Inferior parietal cortex (tissue), 1 donor: ENCODE results near the gene LSAMP.

Experiments
- DNase-seq: peaks from one replicate; pipeline ENCODE4 v3.0.0-alpha.2; 2016; ENCODE audit errors: extremely low spot score

LSAMP gene

DNA sequence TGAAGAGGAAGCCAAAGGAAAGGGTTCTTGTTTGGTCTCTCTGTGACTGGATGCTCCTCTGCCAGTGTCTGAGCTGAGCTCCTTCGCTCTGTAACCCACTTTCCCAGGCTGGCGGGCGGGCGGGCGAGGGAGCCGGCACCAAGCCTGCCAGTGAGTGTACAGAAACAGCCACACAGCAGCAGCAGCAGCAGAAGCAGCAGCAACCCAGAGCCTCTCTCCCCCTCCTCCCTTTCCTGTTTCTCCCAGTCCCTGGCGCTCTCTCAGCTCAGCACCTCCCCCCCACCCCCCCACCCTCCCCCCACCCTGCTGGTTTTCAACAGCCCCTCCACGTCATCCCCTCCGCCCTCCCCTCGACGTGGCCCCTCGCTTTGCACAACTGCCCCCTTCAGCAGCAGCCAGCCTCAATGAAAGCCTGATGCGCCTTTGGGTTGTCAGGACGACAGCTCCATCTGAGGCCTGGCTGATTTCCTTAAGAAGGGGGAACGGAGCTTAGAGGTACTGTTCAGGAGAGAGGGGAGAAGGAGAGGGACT lies at the start of gene LSAMP:
Gene LSAMP, minus strand, starts transcription at position 177 of the 531 bp plus-strand sequence.
- DNase-seq, result no peak

GRCh38 chr3:116492379-116492778 lies 47.1 kb upstream of the LSAMP start:
- DNase-seq, result no peak

DNA sequence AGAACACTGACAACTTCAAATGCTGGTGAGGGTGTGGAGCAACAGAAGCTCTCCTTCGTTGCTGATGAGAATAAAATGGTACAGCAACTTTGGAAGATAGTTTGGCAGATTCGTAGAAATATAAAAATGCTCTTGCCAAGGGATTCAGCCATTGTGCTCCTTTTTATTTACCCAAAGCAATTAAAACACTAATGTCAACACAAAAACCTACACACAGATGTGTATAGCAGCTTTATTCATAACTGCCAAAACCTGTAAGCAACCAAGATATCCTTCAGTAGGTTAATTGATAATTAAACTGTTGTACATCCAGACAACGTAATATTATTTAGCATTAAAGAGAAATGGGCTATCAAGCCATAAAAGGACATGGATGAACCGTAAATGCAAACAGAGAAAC lies 37.8 kb upstream of the LSAMP start:
- no peak for DNase-seq

DNA sequence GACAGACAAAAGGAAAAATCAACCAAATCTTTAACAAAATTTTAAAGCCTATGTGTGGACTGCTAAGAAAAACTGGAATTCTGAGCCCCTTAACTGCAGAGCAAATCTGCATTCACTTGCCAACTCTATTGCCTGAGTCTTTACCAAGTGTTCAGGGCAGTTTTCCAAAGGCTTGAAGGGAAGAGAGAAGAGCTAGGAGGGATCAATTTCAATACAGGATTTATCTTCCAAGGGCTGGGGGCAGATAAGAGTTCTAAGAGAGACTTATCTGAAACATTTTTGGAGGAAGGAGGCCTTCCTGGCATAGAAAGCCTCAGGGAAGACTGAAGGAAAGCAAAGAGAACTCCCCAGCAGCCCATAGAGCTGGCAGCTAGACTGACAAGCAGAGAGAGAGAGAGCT lies 31.4 kb upstream of the LSAMP start:
- no peak for DNase-seq

DNA sequence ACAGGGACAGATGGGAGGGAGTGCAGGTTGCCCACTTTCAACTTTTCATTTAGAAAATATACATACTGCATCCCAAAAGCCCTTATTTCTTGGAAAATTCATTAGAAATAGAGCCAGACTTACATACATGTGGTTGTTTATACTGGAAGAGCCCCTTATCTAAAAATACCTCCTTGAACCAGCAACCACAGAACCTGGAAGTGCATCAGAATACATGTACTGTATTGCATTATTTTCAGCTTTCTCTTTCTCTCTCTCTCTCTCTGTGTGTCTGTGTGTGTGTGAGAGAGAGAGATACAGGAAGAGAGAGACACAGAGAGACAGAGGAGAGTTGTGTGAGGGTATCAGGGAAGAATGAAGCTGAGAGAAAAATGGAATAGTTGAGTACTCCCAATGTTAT lies 29.5 kb upstream of the LSAMP start:
- DNase-seq, result no peak

GRCh38 chr3:116474032-116474780 lies 28.9 kb upstream of the LSAMP start:
- DNase-seq, result no peak

- DNase-seq, result no peak
These were observed 28.3 kb upstream of the LSAMP start for GRCh38 chr3:116473602-116474001.

DNA sequence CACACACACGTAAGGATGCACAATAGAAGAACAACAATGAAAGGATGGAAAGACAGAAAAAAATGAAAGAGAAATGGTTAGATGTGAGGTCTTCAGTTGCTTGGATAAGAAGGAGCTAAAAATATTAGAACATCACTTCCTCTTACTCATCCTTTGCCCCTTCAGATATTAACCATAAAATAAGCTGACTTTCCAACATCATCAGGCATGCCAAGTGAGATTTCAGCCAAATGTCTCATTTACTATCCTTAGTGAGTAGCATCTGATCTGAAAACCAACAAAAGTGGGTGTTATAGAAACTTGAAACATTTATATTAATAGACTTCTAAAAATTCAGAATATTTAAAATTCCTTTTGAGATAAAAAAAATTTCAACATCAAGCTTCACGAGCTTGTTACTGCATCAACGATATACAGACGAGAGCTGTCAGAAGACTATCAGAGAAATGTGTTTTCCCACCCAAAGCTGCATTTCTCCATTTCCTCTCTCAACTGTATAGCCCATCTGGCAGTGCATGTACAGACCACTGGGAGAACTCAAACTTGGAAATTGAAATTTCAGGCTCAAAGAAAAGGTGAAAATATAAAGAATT lies 25.4 kb upstream of the LSAMP start:
- DNase-seq, result no peak

DNA sequence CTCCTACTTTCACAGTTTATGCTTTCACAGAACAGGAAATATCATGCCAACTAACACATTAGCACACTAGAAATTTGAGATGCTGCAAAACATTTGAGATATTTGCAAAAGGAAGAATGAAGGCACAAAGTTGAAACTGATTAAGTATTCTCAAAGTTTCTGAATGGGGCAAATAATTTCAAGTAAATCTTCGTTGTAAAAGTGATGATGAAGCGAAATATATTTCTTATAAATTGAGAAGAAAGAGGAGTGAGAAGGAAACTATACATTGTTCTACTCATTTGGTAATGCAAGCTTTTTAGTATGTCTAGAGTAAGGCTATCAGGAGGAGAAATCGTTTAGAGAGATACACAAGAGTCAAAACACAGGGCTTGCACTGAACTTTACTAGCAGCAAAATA lies 24.3 kb upstream of the LSAMP start:
- DNase-seq, result no peak

- DNase-seq, result no peak
These were observed 19.1 kb upstream of the LSAMP start for GRCh38 chr3:116464276-116464798.

DNA sequence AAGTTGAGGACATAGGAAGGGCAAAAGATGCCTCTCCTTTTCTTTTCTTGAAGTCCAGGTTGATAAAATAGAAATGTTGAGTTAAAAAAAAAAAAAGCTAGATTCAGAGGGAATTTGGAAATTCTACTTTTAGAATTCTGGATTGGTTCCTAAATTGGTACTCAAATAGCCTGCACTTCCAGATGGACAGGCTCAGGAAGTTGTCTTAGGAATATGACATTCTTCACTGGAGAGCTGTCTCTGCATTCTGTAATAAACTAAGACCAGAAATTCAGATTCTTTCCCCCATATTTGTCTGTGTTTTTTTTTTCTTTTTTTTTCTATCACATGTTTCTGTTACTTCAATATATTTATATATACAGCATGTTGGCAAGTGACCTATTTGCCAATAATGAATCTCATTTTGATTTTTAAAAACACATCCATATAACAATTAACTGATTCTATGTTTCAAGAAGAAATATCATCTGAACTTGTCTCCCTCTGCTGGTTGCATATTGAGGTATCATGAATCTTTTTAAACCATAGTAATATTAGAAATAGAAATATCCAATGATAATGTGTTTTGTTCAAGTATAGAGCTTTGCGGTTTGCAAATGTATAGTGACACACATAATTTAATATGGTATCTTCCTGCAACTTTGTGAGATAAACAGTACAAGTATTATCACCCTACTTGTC lies 8.5 kb upstream of the LSAMP start:
- DNase-seq, result peak; percentile 73

DNA sequence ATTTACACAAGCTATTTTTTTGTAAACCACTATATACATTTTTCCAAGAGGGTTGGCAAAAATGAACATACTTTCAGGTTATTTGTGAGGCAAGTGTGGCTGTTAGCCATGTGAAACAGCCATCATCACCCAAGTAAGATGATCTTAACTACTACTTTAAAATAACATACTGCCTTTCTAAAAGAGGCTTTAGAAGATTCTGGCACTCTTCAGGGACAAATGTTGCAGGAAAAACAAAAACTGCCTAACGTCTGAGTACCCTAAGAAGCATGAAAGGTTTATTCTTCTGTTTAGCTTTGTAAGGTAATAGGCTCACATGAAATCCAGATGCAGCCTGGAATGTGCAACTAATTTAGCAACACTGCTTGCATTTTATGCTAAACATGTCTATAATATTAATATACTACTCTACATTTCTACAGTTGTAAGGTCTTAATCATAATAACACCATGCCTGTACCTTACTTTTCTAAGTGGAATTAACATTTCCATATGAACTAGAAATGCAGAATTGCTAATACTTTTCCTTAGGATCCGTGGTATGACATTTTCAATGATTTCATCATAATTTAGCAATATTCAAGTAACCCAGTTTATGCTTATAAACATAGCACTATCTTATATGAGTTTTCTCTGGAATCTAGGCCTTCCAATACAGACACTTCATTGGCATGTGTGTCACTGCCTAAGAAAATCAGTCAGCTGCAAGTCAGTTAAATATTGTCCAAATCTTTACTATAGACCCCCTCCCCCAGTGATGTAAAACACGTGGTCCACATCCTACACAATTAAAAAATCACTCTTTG lies 4.5 kb upstream of the LSAMP start:
- no peak for DNase-seq

DNA sequence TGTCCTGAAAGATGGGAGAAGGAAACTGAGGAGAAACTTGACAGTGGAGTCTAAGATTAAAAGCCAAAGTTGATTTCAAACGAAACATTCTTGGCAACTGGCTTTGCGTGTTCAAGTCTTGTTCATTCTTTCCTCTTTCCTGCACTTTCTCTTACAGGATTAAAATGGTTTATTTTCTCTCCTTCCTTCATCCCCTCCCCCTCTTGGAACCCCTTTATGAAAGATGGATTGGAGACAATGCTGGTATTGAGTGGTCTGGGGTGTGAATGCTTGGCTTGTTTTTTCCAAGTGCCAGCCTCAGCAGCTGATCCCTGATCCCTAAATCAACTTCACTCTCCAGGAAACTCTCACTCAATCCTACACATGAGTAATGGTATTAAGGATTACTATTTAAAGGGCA lies 703 bp upstream of the LSAMP start:
- peak; percentile 64 for DNase-seq

- peak; percentile 67 for DNase-seq
These were observed 422 bp downstream of the LSAMP start for GRCh38 chr3:116444819-116445310.

DNA sequence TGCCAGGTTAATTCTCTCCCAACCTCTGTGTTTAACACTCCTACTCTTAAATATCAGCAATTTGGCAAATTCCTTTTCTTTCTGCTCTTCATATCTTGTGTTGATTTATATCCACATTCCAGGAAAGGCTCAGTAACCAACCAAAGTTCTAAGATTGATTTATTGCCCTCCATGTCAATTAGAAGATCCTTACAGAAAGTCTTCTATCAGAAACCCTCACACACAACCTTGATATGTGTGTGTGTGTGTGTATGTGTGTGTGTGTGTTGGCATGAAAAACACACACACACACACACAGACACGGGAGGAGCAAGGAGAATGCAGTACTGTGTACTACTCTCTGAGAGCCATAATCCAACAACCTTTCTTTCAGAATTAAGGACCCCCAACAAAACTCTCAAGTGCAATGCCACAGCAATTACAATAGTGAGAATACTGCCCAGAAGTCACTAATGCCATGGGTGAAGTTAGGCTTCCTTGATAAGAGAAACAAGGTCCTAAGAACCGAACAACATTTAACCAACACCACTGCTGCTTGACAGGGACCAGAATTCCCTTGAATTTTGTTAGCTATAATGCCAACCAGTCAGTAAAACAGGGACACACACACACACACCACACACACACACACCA lies 1.1 kb downstream of the LSAMP start:
- DNase-seq, result peak; percentile 56

- DNase-seq, result peak; percentile 64
These were observed 2.1 kb downstream of the LSAMP start for GRCh38 chr3:116443191-116443661.

DNA sequence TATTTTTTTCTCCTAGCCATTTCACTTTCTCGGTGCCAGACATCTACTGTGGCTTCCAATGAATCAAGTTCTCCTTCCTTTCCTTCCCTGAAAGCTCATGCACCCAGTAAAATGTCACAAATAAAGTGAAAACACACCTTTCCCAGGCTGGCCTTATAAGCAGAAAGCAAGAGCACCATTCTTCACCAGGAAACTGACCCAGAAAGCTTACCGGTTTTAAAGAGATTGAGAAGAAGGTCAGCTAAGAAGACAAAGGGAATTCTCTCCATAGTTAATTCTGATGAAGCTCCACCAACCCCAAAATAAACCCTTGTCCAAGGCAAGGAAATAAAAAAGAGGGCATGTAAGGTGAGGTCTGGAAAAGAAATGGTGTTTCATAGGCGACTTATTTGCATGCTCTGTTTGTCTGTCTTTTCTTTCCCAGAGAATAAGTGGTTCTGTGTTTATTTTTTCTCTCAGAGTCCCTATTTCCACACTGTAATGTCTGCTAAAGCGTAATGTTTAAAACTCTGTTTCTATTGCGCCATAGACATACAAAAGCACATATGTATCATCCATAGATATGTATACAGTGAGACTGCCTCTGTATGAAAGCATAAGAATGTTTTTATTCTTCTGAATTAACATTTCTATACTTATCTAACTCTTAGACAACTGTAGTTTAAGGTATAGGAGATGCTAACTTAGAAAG lies 2.8 kb downstream of the LSAMP start:
- DNase-seq, result no peak

GRCh38 chr3:116441652-116442051 lies 3.6 kb downstream of the LSAMP start:
- no peak for DNase-seq

DNA sequence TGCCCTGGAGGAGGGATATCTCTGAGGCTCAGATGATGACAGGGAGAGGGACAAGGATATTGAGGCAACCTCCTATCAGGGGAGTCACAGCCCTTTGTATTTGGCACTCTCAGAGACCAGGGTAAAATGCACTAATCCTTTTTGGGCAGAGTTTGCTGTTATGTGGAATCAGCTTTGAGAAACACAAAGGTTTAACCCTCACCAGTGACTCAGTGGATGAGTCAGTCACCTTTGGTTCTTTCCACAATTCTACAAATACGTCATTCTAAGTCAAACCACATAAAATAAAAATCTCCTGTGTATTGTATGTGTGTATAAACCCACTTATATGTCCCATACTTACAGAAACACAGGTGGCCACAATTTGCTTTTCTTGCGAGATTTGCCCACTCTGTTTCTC lies 5.1 kb downstream of the LSAMP start:
- DNase-seq, result no peak

DNA sequence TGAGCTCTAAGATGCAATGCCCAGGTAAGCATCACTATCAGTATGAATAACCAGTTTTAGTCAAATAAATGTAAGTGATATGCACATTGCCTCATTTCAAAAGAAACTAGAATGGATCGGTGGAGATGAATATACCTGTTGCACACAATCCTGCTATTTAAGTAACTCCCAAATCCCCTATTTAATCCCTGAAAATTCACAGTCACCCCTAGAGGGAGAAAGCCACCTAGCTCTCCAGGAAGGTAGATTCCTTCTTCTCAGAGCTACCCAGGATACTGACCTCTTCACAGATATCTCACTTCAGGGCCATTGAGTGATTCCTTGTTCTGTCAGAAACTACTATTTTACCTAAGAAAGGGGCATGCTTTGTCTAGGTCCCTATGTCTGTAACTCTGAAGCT lies 11.7 kb downstream of the LSAMP start:
- no peak for DNase-seq
